Fibroblast of pulmonary artery (primary cell): ENCODE results near the gene FAM163A.

ENCODE experiments used
- DNase-seq: peaks from one replicate; pipeline ENCODE4 v3.0.0-alpha.2; 2010; ENCODE audit warnings: low read depth
- H3K4me3 ChIP-seq: replicated peaks from 2 replicates; pipeline ENCODE4 v1.5.1; 2011; ENCODE audit warnings: low read depth, mild to moderate bottlenecking, control low read depth, low read length, moderate library complexity
- TF ChIP-seq, protein P1 (sequence below): IDR thresholded peaks from 2 replicates; pipeline ENCODE4 v1.5.1; 2011; ENCODE audit warnings: mild to moderate bottlenecking, control low read depth, low read length, inconsistent platforms; ENCODE audit errors: missing control alignments

Gene FAM163A

GRCh38 chr1:179761846-179762640 is 19.0 kb downstream of the FAM163A start:
- TF ChIP-seq, protein P1, sequence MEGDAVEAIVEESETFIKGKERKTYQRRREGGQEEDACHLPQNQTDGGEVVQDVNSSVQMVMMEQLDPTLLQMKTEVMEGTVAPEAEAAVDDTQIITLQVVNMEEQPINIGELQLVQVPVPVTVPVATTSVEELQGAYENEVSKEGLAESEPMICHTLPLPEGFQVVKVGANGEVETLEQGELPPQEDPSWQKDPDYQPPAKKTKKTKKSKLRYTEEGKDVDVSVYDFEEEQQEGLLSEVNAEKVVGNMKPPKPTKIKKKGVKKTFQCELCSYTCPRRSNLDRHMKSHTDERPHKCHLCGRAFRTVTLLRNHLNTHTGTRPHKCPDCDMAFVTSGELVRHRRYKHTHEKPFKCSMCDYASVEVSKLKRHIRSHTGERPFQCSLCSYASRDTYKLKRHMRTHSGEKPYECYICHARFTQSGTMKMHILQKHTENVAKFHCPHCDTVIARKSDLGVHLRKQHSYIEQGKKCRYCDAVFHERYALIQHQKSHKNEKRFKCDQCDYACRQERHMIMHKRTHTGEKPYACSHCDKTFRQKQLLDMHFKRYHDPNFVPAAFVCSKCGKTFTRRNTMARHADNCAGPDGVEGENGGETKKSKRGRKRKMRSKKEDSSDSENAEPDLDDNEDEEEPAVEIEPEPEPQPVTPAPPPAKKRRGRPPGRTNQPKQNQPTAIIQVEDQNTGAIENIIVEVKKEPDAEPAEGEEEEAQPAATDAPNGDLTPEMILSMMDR: no peak
- DNase-seq: peak; percentile 35
- no peak overlapping the region for H3K4me3 ChIP-seq

DNA sequence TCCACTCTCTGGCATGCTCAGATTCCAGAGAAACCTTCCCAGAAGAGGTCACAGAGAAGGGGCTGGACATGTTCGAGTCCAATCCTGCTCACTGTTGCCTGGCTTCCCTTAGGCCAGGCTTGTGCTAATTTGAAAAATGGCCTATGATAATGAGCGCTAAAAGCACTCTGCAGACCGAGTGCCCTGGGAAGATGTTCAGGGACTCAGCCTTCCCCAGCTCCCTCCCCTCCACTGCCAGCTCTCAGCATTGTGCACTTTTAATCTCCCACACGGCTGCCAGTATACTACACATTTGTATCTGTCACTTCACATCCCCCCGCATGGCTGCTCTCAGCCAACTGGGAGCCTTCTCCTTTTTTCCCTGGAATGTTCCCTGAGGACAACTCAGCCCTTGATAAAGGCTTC is 24.1 kb downstream of the FAM163A start:
- TF ChIP-seq, protein P1: no peak
- no peak for DNase-seq
- H3K4me3 ChIP-seq: no peak overlapping the region

- no peak overlapping the region for H3K4me3 ChIP-seq
- TF ChIP-seq, protein P1: no peak
- no peak for DNase-seq
Measured at GRCh38 chr1:179767996-179768395, 24.9 kb downstream of the FAM163A start.

DNA sequence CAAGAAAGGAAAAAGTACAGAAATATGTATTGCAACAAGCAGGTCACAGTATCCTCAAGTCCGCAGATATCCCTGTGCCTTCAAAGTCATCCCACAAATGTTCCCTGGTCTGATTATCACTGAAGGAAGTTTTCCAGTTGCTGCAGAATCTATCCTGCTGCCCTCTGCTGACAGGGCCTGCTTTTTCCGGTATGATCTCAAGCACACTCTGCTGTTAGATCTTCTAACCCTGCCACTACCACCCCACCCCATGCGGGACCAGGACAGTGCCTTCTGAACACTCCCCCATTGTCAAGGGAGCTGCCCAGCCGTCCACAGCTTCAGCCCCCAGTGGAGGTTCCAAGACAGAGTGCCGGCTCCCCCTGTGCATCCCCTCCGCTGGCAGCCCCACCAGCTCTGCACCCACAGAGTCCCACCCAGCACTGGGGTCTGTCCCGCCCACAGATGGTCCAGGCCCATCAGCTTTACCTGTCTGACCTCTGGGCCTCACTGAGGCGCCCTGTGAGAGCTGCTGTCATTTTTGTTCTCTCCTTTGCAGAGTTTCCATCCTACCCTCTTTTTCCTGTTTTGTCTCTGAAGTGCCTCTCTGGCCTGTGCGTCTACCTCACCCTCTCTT is 27.9 kb downstream of the FAM163A start:
- H3K4me3 ChIP-seq: no peak overlapping the region
- TF ChIP-seq, protein P1: peak; percentile 34
- DNase-seq: peak; percentile 24

- no peak for DNase-seq
- TF ChIP-seq, protein P1: no peak
- no peak overlapping the region for H3K4me3 ChIP-seq
Measured at GRCh38 chr1:179773264-179773663, 30.2 kb downstream of the FAM163A start.

DNA sequence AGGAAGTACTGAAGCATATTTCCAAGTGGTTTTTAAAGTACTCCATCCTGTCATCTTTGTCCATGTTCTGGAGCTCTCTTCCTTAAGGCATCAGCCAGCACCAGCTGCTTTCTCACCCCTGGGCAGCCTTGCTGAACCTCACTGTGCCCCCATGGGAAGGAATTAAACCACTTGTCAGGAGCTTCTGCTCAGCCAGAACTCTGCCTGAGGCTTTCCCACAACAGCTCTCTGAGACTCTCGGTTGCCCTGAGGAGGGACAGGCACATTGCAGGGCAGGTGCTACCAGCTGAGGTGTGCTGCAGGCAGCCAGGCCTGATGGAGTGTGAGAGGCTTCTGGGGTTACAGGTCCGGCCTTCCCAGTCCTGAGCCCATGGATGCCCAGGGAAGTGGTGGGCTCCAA is 30.9 kb downstream of the FAM163A start:
- H3K4me3 ChIP-seq: no peak overlapping the region
- TF ChIP-seq, protein P1: no peak
- DNase-seq: no peak

- no peak overlapping the region for H3K4me3 ChIP-seq
- TF ChIP-seq, protein P1: no peak
- DNase-seq: no peak
Measured at GRCh38 chr1:179774566-179774965, 31.5 kb downstream of the FAM163A start.
